Stimulated activated CD8-positive, alpha-beta memory T cell treated with anti-CD3 and anti-CD28 coated beads, Interleukin-7, amount 100 ng/mL, for 24 hours (primary cell): Measurements from ENCODE around the gene DSG2.
"Not testable (repeated sequence)": the region's sequence is repeated elsewhere in the genome, so short reads cannot be mapped to it uniquely, and the experiment has no call there.

ENCODE experiments used
- DNase-seq: peaks from one replicate; pipeline ENCODE4 v3.0.0-alpha.2; 2020; ENCODE audit warnings: low read depth

The DSG2 gene

DNA sequence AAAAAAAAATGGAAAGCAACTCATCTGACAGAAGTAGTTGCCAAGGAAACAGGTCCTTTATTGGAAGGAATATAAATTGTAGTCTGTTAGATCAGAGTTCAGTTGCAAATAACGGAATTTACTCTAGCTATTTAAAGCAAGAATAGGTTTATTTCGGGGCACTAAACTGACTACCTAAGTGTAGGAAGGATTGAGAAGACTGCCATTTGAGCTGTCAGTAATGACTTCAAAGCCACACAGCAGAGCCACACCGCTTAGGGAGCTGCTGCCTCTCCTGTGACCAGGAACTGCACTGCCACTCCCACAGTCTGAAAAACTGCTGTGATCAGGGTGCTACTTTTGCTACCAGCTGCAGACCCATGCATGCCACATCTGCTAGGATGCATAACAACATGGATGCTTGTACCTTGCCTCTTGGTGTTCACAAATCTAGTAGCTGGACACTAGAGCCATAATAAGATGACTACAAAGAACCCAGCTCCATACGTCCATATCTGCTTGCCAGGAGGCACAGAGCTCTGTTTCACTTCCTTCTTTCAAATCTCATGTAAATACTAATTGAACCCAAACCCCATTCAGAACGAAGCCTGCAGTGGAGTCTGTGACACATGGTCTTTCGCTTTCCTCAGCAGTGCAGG is 2.2 kb downstream of the DSG2 start:
- no peak for DNase-seq

DNA sequence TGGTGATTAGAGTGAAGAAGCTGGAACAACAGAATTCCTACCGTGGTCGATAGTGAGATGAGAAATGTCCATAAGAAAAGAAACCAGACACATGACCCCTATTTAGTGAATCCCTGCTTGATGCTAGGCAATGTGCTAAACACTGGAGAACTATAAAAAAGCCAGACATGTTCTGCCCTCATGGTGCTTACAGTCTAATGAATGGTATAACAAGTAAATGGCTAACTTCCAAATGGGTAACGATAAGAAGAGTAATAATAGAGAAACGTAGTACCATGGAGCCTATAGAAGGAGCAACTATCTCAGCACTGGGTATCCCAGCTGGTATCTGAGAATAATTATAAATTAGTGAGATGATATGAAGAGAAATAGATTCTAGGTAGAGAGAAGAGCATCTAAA is 5.0 kb downstream of the DSG2 start:
- DNase-seq = no peak

DNA sequence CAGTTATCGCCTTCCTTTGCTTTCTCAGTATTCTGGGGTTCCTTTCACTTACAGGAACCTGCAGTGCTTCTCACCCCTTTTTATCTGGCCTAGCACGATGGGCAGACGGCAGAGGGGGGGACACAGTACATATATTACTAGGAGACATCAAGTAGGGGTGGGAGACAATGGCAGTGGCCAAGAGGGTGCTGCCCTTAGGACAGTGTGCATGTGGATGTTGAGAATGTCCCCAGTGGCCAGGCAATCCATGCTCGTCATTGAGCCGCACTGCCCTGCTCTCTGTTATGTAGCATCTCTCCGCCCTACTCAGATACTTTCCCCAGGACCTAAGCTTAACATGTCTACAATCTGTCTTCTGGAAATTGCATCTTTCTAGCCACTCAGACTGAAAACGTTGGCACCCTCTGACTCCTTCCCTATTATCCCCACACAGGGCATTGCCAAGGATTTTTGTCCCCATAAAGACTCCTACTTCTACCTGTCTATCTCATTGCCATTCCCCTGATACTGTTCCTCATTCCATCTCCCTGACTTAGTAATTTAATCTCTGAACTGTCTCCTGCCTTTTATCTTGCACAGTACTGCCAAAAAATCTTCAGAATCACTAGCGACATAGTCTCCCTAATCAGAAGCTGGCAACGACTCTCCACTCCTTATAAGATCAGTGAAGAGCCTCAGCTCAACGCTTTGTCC is 6.6 kb downstream of the DSG2 start:
- no peak for DNase-seq

DNA sequence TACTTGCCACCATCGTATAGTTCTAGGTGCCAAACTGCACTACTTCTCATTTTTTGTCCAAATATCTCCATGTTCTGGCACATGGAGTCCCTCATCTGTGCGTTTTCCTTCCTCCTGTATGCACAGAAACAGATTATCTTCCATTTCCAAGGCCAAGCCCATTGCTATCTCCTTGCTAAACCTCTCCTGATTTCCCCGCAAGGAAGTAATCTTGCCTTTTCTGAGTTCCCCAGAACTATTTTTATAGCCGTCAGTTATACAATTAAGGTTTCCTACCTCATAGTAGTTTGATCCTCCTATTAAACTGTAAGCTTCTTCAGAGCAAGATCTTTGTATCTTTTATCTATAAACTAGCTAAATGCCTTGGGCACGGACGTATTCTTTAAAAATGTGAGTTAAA is 7.2 kb downstream of the DSG2 start:
- no peak for DNase-seq

DNA sequence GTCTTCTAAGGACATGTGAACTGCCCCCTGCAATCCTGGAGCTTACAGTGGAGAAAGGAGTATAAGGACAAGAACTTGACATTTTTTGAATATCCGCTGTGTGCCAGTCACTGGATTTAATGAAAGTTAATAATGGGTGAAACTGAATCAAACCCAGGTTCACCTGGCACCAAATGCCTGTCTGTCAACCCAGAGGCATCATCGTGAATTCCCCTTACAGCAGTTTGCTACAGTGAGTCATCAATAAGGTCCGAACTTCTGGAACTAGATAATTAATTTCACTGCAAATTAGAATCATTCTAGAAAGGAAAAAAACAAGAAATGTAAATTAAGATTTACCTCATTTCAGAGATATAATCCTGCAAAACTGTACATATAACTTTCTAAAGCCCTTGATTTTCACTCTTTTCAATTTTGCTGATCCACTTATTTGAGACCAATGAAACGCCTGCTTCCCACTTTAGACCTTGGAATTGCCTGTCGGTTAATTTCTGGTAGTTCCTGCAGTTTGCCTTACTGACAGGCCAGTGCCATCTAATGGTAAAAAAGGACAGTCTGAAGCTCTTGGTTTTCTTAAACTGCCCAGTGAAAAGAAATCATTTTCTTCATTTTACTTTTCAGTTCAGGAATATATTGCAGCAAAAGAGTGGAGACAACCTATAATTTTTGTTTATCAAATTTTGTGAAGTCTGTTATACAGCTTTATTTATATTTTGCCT is 8.2 kb downstream of the DSG2 start:
- no peak for DNase-seq

DNA sequence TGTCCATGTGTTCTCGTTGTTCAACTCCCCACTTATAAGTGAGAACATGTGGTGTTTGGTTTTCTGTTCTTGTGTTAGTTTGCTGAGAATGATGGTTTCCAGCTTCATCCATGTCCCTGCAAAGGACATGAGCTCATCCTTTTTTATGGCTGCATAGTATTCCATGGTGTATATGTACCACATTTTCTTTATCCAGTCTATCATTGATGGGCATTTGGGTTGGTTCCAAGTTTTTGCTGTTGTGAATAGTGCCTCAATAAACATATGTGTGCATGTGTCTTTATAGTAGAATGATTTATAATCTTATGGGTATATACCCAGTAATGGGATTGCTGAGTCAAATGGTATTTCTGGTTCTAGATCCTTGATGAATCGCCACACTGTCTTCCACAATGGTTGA is 9.1 kb downstream of the DSG2 start:
- DNase-seq = not testable (repeated sequence)

DNA sequence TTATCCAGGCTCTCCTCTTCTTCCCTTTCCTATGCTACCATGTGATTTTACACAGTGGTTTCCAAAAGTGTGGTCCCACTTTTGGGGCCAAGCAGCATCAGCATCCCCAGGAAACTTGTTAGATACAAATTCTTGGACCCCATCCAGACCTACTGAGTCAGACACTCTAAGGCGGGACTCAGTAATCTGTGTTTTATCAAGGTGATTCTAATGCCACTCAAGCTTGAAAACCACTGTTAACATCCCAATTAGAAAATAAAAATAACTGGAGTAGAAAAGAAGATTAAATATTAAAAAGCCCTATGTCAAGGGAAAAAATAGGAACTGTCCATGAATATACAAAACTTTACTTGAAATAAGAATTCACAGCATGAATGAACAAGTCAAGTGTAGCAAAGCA is 10.8 kb downstream of the DSG2 start:
- no peak for DNase-seq

DNA sequence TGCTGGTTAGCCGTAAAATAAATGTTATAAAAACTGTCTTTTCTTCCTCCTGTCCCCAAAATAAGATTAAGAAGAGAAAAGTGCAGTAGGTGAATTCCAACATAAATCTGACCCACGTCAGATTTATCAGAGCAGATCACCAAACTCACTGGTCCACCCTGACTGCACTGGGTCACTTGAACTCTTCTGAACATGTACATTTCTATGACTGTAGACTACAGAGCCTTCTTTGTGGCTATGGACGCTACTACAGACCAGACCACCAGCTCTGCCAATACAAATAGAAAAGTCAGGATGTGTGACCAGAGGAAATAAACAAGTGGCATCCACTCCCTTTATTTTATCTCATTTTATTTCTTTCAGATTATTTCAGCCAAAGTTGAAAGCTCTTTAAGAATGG is 11.6 kb downstream of the DSG2 start:
- no peak for DNase-seq

DNA sequence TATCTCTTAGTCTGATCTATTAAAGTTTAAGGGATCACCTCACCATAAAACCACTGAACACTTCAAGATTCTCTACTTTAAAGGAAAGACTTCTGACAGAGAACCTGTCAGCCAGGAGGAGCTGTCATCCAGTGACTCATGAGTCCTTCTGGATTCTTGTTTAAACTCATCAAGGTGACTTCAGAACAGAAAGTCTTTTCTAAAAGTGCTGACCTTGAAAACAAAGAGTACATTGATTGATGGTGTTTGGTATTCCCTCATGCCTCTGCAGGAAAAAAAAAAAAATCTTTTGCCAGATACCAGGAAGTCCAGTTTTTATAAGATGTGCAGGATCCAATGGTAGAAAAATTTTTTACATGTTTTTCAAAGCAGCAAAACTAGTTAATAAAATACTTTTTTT is 12.3 kb downstream of the DSG2 start:
- DNase-seq = no peak

DNA sequence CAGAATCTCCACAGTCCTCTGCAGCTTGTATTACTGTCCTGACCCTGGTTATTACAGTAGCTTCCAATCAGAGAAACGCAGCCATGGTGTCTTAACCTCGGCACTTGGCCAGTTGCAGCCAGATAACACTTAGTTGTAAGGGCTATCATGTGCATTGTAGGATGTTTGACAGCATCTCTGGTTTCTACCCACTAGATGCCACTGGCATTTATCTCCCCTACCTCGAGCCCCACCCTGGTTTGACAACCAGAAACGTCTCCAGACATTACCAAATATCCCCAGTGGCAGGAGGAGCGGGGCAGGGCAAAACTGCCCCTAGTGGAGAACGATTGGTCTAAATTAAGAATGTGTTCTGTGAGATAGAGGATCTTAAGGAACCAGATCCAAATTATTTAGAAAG is 13.1 kb downstream of the DSG2 start:
- DNase-seq = no peak

DNA sequence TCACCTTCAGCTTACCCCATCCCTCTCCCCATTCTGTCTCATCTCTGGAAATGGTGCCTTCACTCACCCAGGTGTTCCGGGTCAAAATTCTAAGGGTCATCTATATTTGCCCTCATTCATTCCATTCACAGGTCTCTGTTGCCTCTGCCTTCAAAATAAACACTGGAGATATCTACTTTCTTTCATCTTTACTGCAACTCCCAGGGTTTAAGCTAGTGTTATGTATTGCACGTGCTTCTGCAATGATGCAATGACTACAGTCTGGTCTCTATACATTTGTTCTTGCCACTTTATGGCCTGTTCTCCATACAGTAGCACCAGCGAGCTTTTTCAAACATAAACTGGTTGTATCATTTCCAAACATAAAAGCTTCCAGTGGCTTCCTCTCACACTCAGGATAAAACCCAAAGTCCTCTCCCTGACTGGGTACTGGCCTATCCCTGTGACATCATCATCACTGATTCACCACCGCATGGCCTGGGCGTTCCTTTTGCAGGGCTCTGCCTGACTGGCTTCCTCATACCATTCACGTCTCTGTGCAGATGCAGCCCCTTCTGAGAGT is 14.3 kb downstream of the DSG2 start:
- DNase-seq = no peak

DNA sequence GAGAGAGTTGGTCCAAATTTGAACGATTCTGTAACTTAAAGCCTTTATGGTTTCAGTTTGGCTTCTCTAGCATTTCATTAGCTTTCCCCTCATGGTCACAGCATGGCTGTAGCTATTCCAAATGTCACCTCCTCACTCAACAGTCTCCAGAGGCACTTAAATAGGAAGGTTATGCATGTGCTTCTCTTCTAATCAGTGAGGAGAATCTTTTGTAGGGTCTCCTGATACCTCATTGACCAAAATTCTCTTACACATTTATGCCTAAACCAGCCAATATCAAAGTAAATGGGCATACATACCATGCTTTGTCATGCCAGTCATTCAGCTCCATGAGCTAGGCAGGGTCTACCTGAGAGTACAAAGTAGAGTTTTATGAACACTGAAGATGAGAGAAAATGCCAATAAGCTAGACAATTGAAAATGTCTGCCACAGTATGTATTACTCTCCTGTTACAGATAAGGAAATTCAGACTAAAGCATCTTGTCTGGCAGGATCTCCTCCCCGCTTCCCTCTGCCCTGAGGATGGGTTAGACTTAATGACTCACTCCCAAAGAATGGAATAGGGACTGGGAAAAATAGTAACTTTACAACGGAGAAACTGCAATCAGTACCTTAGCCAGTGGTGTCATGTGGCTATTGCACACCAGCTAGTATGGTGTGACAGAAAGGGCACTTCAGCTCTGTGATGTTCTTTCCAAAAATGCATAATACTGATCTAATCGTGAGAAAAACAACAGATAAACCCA is 15.4 kb downstream of the DSG2 start:
- no peak for DNase-seq

DNA sequence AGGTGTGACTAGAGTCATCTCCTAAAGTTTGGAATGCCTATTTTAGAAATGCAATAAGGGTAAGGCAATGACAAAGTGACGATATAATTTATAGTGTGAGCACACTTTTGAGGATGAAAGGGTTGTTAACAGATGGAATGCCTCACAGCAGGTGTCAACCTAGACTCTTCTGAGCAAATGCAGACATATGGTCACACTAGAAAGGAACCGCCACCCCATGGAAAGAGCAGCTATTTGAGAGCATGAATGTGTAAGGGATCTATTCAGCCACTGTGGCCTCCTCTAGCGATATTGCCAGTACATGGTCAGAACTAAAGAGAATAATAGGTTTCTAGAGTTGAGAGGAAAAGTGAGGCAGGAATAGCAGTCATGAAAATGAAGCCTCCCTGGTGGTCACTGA is 18.5 kb downstream of the DSG2 start:
- no peak for DNase-seq

DNA sequence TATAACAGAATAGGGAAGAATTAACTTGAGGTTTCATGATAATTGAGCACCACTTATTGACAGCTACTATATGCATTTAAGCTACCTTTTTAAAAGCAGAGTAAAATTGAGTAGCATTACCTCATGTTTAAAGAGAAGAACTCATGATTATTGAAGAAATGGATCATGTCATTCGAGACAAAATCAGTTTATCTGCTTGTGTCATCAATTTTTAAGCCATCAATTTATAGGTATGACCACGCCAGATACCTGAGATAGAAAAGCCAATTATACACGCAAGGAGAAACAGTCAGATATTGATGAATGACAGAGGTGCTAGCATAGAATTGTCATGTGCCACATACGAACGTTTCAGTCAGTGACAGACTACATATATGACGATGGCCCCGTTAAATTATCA is 28.4 kb downstream of the DSG2 start:
- DNase-seq = no peak

DNA sequence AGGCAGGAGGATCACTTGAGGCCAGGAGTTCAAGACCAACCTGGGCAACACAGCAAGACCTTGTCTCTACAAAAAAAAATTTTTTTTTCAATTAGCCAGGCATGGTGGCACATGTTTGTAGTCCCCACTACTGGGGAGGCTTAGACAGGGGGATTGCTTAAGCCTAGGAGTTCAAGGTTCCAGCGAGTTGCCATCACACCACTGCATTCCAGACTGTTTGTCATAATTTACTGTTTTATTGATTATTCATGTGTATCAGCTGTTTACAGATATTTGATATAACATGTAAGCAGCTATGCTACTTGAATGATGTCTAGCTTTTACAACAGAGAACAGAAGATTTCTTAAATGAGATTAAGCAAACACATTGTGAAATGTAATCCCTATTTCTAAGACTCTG is 35.3 kb downstream of the DSG2 start:
- DNase-seq = no peak

DNA sequence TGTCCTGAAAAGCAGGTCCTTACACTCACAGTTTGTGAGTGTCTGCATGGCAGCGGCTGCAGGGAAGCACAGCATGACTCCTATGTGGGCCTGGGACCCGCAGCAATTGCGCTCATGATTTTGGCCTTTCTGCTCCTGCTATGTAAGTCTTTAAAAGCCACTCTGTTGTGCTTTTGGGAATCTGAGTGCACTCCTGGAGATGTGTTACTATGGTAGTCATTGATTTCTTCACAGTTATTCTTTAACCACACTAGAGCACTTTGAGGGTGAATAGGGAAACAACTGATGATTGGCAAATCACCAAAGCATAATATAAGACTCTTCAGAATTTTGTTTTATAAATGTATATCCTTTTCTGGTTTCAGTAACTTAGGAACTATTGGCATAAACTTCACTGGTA is 40.9 kb downstream of the DSG2 start:
- no peak for DNase-seq

DNA sequence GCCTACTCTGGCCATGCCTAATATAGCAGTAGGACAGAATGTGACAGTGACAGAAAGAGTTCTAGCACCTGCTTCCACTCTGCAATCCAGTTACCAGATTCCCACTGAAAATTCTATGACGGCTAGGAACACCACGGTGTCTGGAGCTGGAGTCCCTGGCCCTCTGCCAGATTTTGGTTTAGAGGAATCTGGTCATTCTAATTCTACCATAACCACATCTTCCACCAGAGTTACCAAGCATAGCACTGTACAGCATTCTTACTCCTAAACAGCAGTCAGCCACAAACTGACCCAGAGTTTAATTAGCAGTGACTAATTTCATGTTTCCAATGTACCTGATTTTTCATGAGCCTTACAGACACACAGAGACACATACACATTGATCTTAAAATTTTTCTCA is 48.5 kb downstream of the DSG2 start:
- no peak for DNase-seq

DNA sequence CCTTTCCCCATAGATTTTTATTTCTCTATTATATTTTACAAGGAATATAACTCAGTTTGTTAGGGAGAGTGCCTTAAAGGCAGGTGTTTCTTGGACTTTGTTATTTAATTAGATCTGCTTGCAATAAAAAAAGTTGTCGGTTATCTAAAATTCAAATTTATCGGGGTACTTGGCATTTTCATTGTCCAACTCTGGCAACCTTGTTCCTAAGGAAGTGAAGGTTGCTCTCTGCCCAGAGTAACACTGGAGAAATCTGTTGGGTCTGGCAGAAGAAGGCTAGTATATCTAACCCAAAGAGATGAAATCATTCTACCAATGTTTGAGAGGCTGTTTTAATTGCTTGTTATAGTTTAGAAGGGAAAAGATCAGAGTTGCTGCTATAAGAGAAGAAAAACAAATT is 50.9 kb downstream of the DSG2 start:
- no peak for DNase-seq

DNA sequence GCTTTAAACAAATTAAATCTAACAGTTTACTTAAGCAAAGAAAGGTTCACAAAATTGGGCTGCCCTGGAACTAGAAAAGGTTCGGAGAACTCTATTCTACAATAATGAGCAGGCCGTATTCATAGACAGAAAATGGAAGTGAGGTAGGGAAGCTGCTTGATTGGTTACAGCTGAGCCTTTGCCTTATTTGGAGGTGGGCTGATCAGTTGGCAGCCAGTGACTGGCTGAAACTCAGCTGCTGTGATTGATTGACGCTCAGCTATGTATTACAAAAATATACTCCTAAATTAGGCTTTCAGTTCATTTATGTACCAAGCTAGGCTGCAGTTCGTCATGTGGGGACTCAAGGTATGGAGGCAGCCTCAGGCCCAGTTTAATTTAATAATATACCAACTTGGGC is 51.4 kb downstream of the DSG2 start:
- DNase-seq = no peak

DNA sequence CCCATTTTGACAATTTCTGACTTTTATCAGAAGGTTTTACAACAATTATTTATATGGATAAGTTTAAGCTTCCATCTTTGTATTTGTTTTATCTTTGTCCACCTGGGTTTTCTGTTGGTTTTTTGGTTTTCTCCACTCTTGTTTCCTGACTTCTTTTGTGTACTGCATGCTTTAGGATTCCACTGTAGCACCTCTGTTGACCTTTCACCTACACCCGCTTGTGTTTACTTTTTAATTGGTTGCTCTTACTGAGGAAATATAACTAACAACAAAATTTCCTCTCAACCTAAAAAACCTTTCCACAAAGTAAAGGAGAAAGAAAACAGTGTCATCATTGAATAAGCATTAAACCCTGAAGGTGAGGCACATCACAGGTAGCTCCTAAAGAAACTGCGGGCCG is 53.9 kb downstream of the DSG2 start:
- no peak for DNase-seq

DNA sequence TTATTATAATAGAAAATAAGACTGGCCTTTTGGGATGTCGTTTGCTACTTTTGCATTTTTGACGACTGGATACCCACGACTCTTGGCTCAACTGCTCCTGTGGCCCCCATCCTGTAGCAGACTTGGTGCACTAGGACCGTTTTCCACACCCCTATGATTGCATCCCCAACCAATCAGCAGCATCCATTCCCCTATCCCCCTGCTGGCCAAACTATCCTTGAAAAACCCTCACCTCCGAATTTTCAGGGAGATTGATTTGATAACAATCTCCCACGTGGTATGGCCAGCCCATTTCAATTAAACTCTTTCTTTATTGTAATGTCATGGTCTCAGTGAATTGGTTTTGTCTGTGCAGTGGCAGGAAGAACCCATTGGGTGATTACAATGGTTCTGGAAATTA is 55.8 kb downstream of the DSG2 start:
- no peak for DNase-seq

DNA sequence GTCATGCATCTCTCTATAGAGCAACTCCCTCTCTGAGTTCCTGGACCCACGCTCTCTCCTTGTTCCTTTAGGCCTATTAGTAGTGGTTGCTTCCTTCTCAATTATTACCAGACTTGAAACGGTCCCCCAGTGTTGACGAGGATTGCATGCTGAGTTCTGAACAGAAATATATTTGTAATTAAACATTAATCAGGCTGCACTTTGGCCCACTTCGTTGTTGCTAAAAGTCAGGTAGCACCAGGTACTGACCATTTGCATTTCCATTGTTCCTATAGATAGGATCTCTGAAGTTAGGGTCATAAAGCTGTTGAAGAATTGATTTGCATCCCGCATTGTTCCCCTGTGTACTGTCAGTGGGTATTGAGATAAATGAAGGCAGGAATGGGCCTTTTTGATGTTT is 56.8 kb downstream of the DSG2 start:
- no peak for DNase-seq
